NCI-H1048 (cell line): ENCODE results near the gene ZNF69.
"Not testable (repeated sequence)": the region's sequence is repeated elsewhere in the genome, so short reads cannot be mapped to it uniquely, and the experiment has no call there.

Experiments
- DNase-seq: peaks from one replicate; lab custom pipeline; 2025; lab: John Stamatoyannopoulos, UW

Gene ZNF69

DNA sequence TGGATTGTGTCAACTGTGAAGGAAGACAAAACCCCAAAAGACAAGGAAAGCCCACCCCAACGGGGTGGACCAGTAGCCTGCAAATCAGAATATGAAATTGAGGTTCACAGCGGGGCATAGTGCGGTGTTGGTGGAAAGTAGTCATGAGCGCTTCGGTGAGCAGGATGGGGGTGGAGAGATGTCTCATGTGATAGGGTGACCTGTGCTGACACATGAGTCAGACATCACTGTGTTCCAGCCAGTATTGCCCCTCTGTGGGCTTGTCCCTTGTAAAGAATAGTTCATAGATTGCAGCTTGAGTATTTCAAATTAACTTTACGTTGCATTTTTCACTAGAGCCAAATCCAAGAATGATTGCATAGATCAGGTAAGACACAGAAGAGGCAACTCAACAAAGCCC lies 7.3 kb downstream of the ZNF69 start:
- no peak for DNase-seq

- no peak for DNase-seq
Observed at GRCh38 chr19:11902228-11902627, 14.6 kb downstream of the ZNF69 start.

DNA sequence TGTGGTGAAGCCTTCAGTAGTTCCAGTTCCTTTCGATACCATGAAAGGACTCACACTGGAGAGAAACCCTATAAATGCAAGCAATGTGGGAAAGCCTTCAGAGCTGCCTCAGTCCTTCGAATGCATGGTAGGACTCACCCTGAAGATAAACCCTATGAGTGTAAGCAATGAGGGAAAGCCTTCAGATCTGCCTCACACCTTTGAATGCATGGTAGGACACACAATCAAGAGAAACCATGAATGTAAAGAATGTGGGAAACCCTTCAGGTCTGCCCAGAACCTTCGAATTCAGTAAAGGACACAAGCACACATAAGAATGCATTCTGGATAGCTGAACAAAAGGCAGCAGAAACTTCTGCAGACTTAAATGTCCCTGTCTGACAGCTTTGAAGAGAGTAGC lies 18.3 kb downstream of the ZNF69 start:
- DNase-seq: no peak

DNA sequence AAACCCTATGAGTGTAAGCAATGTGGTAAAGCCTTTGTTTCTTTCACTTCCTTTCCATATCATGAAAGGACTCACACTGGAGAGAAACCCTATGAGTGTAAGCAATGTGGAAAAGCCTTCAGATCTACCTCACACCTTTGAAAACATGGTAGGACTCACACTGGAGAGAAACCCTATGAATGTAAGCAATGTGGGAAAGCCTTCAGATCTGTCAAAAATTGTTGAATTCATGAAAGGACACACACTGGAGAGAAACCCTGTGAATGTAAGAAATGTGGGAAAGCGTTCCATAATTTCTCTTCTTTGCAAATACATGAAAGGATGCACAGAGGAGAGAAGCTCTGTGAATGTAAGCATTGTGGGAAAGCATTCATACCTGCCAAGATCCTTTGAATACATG lies 24.4 kb downstream of the ZNF69 start:
- DNase-seq: not testable (repeated sequence)

DNA sequence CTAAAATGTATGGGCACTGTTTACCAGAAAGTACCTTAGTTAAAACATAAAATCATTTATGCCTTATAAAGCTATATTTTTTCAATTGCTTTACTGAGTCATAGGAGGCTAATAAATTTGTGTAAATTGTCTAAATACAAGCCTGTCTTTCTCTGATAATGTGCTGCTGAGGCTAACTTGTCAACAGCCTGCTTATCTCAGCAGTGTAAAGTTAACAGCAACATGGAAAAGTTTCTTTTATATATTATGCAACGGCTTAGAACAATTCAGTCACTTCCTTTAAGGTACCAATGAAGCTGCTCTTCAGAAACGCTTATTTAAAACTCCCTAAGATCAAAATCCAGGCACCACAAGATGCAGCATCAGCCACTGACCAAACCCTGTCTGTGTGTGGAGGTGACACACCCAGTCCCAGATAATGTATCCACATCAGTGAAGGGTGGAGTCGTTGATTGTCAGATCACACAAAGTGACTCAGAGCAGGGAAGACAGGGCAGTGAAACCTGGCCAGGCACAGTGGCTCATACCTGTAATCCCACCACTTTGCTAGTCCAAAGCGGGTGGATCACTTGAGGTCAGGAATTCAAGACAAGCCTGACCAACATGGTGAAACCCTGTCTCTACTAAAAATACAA lies 27.0 kb downstream of the ZNF69 start:
- DNase-seq: not testable (repeated sequence)

DNA sequence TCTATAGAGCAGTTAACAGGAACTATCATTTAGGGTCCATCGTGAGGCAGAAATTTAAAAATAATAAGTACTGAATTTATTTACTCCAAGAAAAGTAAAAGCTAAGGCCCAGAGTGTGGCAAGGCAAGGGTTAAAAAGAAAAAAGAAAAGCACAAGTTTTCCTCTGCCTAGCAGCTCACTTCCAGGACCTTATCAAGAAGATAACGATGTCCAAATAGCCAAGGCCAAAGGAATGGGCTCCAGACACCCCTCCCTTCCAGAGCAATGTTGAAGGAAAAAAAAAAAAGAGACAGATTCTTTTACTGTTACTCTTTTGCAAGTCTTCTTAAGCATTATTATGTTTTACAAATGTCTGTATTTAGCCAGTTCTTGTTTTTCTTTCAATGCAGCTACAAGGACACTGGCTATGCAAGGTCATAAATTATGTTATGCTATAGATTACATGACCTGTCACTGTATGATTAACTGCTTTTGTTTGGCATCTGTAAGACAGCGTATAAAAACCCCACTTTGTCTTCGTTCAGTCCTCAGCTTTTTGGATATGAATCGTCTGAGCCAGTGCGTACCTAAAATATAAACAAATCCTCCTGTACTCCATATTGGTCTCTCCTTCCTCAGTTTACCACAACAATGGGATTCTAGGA lies 34.4 kb downstream of the ZNF69 start:
- no peak for DNase-seq

- peak; percentile 92 for DNase-seq
Observed at GRCh38 chr19:11924886-11925650, 37.5 kb downstream of the ZNF69 start, which contains the start of gene ZNF700. Gene ZNF700, plus strand, starts transcription at chr19:11925107. Its CDS starts 104 bp downstream, at chr19:11925211.

GRCh38 chr19:11925651-11926187 lies 38.1 kb downstream of the ZNF69 start:
- not testable (repeated sequence) for DNase-seq

DNA sequence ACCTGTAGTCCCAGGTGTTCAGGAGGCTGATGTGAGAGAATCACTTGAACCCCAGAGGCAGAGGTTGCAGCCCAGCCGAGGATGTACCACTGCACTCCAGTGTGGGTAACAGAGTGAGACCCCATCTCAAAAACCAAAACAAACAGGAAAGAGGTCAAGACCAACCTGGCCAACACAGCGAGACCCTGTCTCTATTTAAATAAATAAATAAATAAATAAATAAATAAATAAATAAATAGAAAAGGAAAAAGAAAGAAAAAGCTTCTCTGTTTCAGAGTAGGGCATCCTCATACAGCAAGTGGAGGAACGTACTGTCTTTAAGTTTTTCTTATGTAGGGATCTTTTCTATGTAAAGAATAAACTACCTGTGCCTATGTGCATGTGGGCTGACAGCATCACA lies 39.6 kb downstream of the ZNF69 start:
- no peak for DNase-seq

DNA sequence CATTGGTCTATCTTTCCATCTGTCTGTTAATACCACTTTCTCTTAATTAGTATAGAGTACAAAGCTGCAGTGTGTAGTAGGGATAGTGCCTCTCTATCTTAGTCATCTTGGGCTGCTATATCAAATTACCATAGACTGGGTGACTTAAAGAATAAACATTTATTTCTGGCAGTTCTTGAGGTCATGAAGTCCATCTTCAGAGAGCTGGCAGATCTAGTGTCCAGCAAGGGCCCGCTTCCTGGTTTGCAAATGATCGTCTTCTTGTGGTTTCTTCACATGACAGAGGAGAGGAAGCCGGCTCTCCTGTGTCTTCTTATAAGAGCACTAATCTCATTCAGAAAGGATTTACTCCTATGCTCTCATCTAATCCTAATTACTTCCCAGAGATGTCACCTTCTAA lies 43.5 kb downstream of the ZNF69 start:
- no peak for DNase-seq

GRCh38 chr19:11931513-11931912 lies 43.9 kb downstream of the ZNF69 start:
- DNase-seq: no peak

DNA sequence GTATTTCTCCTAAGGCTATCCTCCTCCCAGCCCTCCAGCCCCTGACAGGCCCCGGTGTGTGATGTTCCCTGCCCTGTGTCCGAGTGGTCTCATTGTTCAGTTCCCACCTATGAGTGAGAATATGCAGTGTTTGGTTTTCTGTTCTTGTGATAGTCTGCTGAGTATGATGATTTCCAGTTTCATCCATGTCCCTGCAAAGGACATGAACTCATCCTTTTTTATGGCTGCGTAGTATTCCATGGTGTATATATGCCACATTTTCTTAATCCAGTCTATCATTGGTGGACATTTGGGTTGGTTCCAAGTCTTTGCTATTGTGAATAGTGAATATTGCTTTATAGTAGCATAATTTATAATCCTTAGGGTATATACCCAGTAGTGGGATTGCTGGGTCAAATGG lies 48.2 kb downstream of the ZNF69 start:
- not testable (repeated sequence) for DNase-seq

DNA sequence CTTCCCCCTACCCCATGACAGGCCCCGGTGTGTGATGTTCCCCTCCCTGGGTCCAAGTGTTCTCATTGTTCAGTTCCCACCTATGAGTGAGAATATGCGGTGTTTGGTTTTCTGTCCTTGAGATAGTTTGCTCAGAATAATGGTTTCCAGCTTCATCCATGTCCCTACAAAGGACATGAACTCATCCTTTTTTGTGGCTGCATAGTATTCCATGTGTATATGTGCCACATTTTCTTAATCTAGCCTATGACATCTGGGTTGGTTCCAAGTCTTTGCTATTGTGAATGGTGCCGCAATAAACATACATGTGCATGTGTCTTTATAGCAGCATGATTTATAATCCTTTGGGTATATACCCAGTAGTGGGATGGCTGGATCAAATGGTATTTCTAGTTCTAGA lies 50.8 kb downstream of the ZNF69 start:
- DNase-seq: not testable (repeated sequence)

- DNase-seq: not testable (repeated sequence)
Observed at GRCh38 chr19:11941361-11941887, 53.8 kb downstream of the ZNF69 start.

GRCh38 chr19:11942008-11942842 lies 54.6 kb downstream of the ZNF69 start:
- no peak for DNase-seq

DNA sequence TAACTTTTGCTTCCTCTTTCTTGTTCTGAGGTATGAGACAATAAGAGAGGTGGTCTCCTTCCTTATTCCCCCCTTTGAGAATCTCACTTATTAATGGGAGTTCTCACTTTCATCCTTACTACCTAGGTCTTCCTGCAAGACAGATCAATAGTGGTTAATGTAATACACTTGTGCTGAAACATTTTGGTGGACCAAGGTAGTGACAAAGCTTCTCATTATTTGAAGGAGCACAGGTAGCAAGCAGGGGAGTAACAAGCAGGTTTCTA lies 55.2 kb downstream of the ZNF69 start:
- DNase-seq: no peak

- no peak for DNase-seq
Observed at GRCh38 chr19:11944656-11945055, 57.1 kb downstream of the ZNF69 start.

DNA sequence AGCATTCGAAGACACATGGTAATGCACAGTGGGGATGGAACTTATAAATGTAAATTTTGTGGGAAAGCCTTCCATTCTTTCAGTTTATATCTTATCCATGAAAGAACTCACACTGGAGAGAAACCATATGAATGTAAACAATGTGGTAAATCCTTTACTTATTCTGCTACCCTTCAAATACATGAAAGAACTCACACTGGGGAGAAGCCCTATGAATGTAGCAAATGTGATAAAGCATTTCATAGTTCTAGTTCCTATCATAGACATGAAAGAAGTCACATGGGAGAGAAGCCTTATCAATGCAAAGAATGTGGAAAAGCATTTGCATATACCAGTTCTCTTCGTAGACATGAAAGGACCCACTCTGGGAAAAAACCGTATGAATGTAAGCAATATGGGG lies 61.1 kb downstream of the ZNF69 start:
- no peak for DNase-seq

DNA sequence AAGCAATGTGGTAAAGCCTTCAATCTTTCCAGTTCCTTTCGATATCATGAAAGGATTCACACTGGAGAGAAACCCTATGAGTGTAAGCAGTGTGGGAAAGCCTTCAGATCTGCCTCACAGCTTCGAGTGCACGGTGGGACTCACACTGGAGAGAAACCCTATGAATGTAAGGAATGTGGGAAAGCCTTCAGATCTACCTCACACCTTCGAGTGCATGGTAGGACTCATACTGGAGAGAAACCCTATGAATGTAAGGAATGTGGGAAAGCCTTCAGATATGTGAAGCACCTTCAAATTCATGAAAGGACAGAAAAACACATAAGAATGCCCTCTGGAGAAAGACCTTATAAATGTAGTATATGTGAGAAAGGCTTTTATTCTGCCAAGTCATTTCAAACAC lies 61.6 kb downstream of the ZNF69 start:
- DNase-seq: no peak

- DNase-seq: not testable (repeated sequence)
Observed at GRCh38 chr19:11949614-11950080, 62.1 kb downstream of the ZNF69 start.

DNA sequence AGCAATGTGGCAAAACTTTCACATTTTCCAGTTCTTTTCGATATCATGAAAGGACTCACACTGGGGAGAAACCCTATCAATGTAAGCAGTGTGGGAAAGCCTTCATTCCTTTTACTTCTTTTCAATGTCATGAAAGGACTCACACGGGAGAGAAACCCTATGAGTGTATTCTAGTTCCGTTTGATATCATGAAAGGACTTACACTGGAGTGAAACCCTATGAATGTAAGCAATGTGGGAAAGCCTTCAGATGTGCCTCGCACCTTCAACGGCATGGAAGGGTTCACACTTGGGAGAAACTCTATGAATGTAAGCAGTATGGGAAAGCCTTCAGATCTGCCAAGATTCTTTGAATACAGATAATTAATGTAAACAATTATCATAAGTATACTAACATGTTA lies 62.7 kb downstream of the ZNF69 start:
- no peak for DNase-seq
